Stimulated activated CD8-positive, alpha-beta memory T cell treated with anti-CD3 and anti-CD28 coated beads, Interleukin-7, amount 100 ng/mL, for 4 hours (primary cell): Measurements from ENCODE around the gene SCO2.

Experiments
- DNase-seq, 2 donors: peaks; one replicate each; pipeline ENCODE4 v3.0.0-alpha.2; 2020; ENCODE audit warnings: low read depth in 2 of 2

Gene SCO2, protein sequence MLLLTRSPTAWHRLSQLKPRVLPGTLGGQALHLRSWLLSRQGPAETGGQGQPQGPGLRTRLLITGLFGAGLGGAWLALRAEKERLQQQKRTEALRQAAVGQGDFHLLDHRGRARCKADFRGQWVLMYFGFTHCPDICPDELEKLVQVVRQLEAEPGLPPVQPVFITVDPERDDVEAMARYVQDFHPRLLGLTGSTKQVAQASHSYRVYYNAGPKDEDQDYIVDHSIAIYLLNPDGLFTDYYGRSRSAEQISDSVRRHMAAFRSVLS

GRCh38 chr22:50525104-50525857 lies at the start of gene SCO2:
SCO2 (minus strand) TSS chr22:50525598; CDS start chr22:50524411, 1,187 bp downstream.
- DNase-seq = peak; percentile 95 to 98

GRCh38 chr22:50574383-50574755 lies 49.0 kb upstream of the SCO2 start:
- DNase-seq = no peak

- no peak for DNase-seq
Observed at GRCh38 chr22:50573491-50574382, 48.3 kb upstream of the SCO2 start.

DNA sequence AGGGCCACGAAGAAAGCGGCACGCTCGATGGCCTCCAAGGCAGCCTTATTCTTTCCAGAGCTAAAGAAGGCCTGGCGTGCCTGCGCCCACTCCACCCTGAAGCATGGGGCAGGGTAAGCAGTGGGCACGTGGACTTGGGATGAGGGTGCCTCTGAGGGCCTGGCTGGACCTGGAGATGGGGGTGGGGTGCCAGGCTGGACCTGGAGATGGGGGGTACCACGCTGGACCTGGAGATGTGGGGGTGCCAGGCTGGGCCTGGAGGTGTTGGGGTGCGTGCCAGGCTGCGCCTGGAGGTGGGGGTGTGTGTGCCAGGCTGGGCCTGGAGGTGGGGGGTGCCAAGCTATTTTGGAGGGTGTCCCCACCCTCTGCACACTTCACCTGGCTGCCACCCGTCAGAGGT lies 47.6 kb upstream of the SCO2 start:
- no peak for DNase-seq

- no peak for DNase-seq
Observed at GRCh38 chr22:50571264-50572175, 46.1 kb upstream of the SCO2 start.

GRCh38 chr22:50570861-50571260 lies 45.5 kb upstream of the SCO2 start:
- DNase-seq = no peak

GRCh38 chr22:50569896-50570535 lies 44.6 kb upstream of the SCO2 start:
- DNase-seq = no peak

DNA sequence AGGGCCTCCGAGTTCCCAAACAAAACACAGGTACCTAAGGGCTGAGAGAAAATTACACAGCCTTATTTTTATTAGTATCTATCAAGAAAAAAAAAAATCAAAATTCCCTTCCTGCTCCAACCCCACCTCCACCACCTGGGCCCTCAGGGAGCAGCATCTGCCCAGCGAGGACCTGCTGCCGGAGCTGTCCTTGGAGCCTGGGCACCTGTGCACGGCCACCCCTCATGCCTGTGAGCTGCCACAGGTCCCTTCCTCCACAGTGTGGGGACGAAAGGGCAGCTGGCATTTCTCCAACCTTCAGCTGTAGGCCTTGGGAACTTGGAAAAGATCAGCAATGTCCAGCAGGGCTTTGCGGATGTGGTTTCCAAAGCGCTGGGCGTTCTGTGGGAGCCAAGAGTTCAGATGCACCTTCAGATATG lies 43.7 kb upstream of the SCO2 start:
- no peak for DNase-seq

DNA sequence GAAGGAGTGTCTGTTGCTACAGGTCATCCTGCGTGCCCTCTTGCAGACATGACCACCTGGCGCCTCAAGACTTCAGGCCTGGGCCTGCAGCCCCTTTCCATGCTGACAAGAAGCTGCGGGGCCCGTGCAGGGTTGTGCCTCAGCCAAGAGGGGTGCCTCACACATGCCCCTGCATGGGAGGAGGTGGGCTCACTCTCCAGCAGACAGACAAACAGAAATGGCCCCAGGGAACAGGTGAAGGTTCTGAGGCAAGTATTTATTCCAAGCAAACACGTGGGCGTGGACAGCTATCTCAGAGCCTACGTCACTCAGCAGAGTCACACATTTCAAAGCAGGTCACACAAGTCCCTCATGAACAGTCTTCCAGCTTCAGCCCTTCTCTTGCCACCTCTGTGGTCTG lies 43.2 kb upstream of the SCO2 start:
- no peak for DNase-seq

GRCh38 chr22:50567721-50568252 lies 42.4 kb upstream of the SCO2 start:
- no peak for DNase-seq

DNA sequence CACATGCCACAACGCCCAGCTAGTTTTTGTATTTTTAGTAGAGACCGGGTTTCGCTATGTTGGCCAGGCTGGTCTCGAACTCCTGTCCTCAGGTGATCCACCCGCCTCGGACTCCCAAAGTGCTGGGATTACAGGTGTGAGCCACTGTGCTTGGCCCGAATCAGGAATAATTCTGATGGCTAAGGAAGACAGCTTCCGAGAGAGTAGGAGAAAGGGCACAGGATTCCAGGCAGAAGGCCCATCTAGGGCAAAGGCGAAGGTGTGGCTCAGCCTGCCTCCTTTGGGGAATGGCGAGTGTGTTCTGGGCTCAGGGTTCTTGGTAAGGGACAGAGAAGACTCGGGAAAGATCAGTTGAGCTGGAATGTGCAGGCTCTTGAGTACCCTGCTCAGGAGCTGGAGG lies 38.9 kb upstream of the SCO2 start:
- no peak for DNase-seq

GRCh38 chr22:50563413-50564160 lies 38.2 kb upstream of the SCO2 start:
- no peak for DNase-seq

DNA sequence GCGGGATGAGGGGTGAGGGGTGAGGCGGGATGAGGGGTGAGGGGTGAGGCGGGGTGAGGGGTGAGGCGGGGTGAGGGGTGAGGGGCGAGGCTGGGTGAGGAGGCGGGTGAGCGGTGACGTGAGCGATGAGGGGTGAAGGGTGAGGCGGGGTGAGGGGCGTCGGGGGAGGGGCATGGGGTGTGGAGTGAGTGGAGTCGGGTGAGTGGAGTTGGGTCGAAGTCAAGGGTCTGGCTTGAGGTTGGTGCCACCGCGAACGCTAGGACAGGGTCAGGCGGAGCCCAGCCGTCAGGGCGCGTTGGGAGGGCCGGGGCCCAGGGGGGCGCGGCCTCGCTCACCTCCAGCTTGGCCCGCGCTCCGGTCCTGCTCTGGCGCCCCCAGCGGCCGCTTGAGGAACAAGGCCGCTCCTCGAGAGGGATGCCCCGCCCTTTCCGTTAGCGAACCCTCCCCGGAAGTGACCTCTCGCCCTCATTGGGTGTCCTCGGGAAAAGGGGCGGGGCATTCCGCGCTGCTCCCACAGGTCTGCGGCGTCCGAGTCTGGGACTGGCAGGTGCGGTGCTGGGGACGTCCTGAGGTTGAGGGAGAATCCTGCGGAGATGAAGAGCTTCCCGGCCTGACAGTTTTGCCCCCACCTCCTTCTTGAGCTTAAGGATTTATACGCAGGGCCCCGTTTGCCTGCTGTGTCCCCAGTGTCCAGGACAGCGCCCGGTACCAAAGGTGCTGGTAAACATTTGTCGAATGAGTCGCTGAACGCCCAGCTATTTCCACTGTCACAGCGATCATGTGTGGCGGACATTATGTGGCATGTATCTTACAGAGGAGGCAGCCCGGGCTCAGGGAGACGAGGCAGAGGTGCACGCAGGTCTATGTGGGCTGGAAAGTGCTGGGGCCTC lies 37.4 kb upstream of the SCO2 start, which contains the start of gene SYCE3:
Gene SYCE3 (minus strand): TSS at position 397 of the 890 bp plus-strand sequence. CDS start 6,514 bp downstream, outside the sequence.
- peak; percentile 92 to 93 for DNase-seq

GRCh38 chr22:50561401-50562358 lies 36.3 kb upstream of the SCO2 start:
- no peak for DNase-seq

DNA sequence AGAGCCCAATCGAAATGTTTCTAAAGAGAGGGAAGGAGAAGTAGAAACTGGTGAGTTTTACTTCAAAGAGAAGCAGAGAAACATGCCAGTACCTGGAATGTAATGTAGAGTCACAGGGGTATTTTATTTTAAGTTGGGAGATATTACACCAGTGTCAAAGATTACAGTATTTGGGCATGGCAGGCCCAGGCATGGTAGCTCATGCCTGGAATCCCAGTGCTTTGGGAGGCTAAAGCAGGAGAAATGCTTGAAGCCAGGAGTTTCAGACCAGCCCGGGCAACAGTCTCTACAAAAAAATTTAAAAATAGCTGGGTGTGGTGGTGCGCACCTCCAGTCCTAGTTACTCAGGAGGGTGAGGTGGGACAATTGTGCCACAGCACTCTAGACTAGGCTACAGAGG lies 34.6 kb upstream of the SCO2 start:
- no peak for DNase-seq

DNA sequence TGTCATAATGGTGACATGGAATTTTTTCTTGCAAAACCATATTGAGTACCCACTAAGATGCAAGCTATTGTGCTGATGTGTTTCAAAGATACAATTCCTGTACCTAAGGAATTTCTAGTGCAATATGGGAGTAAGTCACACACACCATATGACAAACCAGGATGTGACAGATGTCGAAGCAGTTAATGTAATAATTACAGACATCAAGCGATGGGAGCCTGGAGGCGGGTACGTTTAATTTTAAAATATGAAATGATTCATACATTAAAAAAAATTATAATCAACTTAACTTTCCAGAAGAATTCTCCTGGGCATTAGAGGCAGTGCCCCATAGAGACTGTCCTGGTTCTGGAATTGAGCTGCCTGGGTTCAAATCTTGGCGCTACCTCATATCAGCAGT lies 31.3 kb upstream of the SCO2 start:
- no peak for DNase-seq

GRCh38 chr22:50553310-50553709 lies 27.9 kb upstream of the SCO2 start:
- DNase-seq = no peak
